PC-9 (cell line): ENCODE results near the gene SPTBN5. TPM values are rescaled to one million over a fixed set of nuclear protein-coding genes. Genes with fewer than 3 reads are reported as not detected.

Source experiments
- BruUV-seq: library from RNA; stranded (reverse); fragments of 400-500 nt; replicated peaks from 2 replicates; lab custom pipeline; 2021; lab: Mats Ljungman, UMichigan
- CTCF ChIA-PET: fragments of 300-600 bp; sonication (Branson Sonifier 250); formaldehyde crosslinking; loops from one replicate; lab custom pipeline; 2022; ENCODE audit warnings: antibody characterized with exemption; lab: Charles Lee
- POLR2A ChIA-PET: fragments of 300-600 bp; sonication (Branson Sonifier 250); formaldehyde crosslinking; loops from one replicate; lab custom pipeline; 2022; ENCODE audit warnings: antibody characterized with exemption; ENCODE audit not compliant: unreplicated experiment; lab: Charles Lee
- DNase-seq, 2 experiments: peaks; one replicate each; pipeline versions ENCODE4 v3.0.0 to v3.0.0-alpha.2; 2015 to 2022; ENCODE audit warnings: mixed read lengths in 1 of 2
- H2AFZ ChIP-seq: fragments of 200-600 bp; sonication (generic); 2 replicates; pipeline ENCODE4 v1.8.1; 2017; ENCODE audit warnings: antibody characterized with exemption
- H3F3A ChIP-seq: fragments of 200-600 bp; sonication (generic); 2 replicates; pipeline ENCODE4 v1.8.1; 2017; ENCODE audit warnings: antibody characterized with exemption, mild to moderate bottlenecking, low read depth; ENCODE audit not compliant: insufficient read depth
- H3K27ac ChIP-seq: fragments of 200-600 bp; sonication (generic); 2 replicates; pipeline ENCODE4 v1.6.1; 2016; ENCODE audit warnings: mixed run types
- H3K27me3 ChIP-seq: fragments of 200-600 bp; sonication (generic); 2 replicates; pipeline ENCODE4 v1.6.1; 2016; ENCODE audit warnings: low read depth, mixed run types; ENCODE audit not compliant: insufficient read depth
- H3K36me3 ChIP-seq: fragments of 200-600 bp; sonication (generic); 2 replicates; pipeline ENCODE4 v1.6.1; 2016; ENCODE audit warnings: low read depth, mixed run types
- H3K4me1 ChIP-seq: fragments of 200-600 bp; sonication (generic); replicated peaks from 2 replicates; pipeline ENCODE4 v1.6.1; 2016; ENCODE audit warnings: mixed run types; ENCODE audit not compliant: insufficient read depth
- H3K4me2 ChIP-seq: fragments of 200-600 bp; sonication (generic); 2 replicates; pipeline ENCODE4 v1.6.1; 2017; ENCODE audit warnings: mixed run types
- H3K4me3 ChIP-seq: fragments of 200-600 bp; sonication (generic); 2 replicates; pipeline ENCODE4 v1.6.1; 2016; ENCODE audit warnings: mixed run types
- H3K79me2 ChIP-seq: fragments of 200-600 bp; sonication (generic); 2 replicates; pipeline ENCODE4 v1.6.1; 2017; ENCODE audit warnings: low read depth, mixed run types
- H3K9me2 ChIP-seq: fragments of 200-600 bp; sonication (generic); 2 replicates; pipeline ENCODE4 v1.8.1; 2017; ENCODE audit warnings: mild to moderate bottlenecking; ENCODE audit not compliant: insufficient read depth
- H3K9me3 ChIP-seq: fragments of 200-600 bp; sonication (generic); 2 replicates; pipeline ENCODE4 v1.8.1; 2016; ENCODE audit warnings: low read depth; ENCODE audit not compliant: insufficient read depth
- H4K20me1 ChIP-seq: fragments of 200-600 bp; sonication (generic); 2 replicates; pipeline ENCODE4 v1.8.1; 2017; ENCODE audit not compliant: insufficient read depth
- EZH2 ChIP-seq: fragments of 200-600 bp; sonication (generic); IDR thresholded peaks from 2 replicates; pipeline ENCODE4 v1.8.0; 2017; ENCODE audit warnings: antibody characterized with exemption, low read depth
- intact Hi-C: fragments of 100-400 bp; cut with micrococcal nuclease; formaldehyde crosslinking; loops from one replicate; pipeline ENCODE4 v1.10.0; 2022; ENCODE audit not compliant: unreplicated experiment
- total RNA-seq: library from RNA; stranded (reverse); gene quantifications from 2 replicates; pipeline ENCODE4 v1.2.3, GENCODE V29; 2021
- TF ChIP-seq, protein P1 (sequence below): fragments of 200-600 bp; sonication (generic); conservative IDR thresholded peaks from 2 replicates; pipeline ENCODE4 v1.6.1; 2017; ENCODE audit warnings: mixed run types, antibody characterized with exemption, mild to moderate bottlenecking, moderate library complexity

SPTBN5 gene
- total RNA-seq, 1 experiment from 2014 or later = 2.6 TPM

DNA sequence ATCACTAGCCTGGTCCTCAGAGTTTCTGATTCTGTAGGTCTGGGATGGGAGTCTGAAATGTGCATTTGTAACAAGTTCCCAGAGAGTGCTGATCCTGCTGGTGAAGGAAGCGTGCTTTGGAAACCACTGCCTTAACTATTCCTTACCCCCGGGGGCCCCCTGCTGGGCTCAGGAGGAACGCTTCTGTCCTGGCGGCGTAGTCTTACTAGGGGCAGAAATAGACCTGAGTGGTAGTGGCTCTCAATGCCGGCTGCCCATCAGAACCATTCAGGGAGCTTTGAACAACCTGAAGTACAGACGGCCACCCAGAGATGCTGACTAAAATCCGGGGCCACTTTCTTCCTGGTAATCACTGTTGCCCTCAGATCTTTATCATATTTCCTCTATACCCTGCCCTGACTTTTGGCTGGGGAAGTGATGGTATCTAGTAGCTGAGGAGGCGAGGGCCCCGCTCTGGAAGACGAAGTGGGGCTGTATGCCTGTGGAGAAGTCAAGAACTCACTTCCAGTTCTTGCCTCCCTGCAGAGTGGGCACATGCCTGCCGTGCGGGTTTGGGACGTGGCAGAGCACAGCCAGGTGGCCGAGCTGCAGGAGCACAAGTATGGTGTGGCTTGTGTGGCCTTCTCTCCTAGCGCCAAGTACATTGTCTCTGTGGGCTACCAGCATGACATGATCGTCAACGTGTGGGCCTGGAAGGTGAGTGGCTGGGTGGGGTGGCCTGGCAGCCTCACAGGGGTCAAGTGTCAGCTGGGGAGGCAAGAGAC lies 82.2 kb downstream of the SPTBN5 start:
- BruUV-seq = no TSS peak
- intact Hi-C loops = loop anchor here (1.0 to 10.0 kb wide), 5 partner anchors 93 to 909 kb away; partner anchors contain the start of gene TYRO3
- no peaks in the 10 kb centered on the region for H4K20me1 ChIP-seq
- H3K4me3 ChIP-seq = no peak overlapping the region
- no peaks in the 10 kb centered on the region for H3K27me3 ChIP-seq
- H3K9me3 ChIP-seq = no peaks in the 10 kb centered on the region
- no peak overlapping the region for H3K4me2 ChIP-seq
- H3K4me1 ChIP-seq = no peaks in the 10 kb centered on the region
- CTCF ChIA-PET = interaction anchor here (0.5 to 2.1 kb wide), 2 partner anchors 38 to 230 kb away, joined by 3 to 21 read pairs; partner anchors contain the start of gene MAPKBP1
- H3K36me3 ChIP-seq = no peaks in the 10 kb centered on the region
- POLR2A ChIA-PET = no interaction called here
- DNase-seq = peak; percentile 52 to 73
- H3K79me2 ChIP-seq = no peaks in the 10 kb centered on the region
- H3K27ac ChIP-seq = no peak overlapping the region
- H3F3A ChIP-seq = no peaks in the 10 kb centered on the region
- TF ChIP-seq EZH2 = no peak
- TF ChIP-seq, protein P1, sequence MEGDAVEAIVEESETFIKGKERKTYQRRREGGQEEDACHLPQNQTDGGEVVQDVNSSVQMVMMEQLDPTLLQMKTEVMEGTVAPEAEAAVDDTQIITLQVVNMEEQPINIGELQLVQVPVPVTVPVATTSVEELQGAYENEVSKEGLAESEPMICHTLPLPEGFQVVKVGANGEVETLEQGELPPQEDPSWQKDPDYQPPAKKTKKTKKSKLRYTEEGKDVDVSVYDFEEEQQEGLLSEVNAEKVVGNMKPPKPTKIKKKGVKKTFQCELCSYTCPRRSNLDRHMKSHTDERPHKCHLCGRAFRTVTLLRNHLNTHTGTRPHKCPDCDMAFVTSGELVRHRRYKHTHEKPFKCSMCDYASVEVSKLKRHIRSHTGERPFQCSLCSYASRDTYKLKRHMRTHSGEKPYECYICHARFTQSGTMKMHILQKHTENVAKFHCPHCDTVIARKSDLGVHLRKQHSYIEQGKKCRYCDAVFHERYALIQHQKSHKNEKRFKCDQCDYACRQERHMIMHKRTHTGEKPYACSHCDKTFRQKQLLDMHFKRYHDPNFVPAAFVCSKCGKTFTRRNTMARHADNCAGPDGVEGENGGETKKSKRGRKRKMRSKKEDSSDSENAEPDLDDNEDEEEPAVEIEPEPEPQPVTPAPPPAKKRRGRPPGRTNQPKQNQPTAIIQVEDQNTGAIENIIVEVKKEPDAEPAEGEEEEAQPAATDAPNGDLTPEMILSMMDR = peak; percentile 78
- no peaks in the 10 kb centered on the region for H3K9me2 ChIP-seq
- no peak overlapping the region for H2AFZ ChIP-seq

- Histone ChIP-seq H3K79me2 (no peaks in the 10 kb centered on the region), H3K27me3 (no peaks in the 10 kb centered on the region), H3K9me2 (no peaks in the 10 kb centered on the region), H3F3A (no peaks in the 10 kb centered on the region), H4K20me1 (no peaks in the 10 kb centered on the region), H3K9me3 (no peaks in the 10 kb centered on the region), H3K4me3 (no peak overlapping the region), H3K27ac (no peak overlapping the region), H3K36me3 (no peaks in the 10 kb centered on the region), H3K4me1 (no peaks in the 10 kb centered on the region), H2AFZ (no peak overlapping the region), H3K4me2 (no peak overlapping the region)
- DNase-seq = no peak
- no TSS peak for BruUV-seq
- ChIA-PET POLR2A (interaction anchor here (0.6 kb wide), 1 partner anchor 381 kb away, joined by 25 read pairs; no protein-coding TSS in a partner anchor), CTCF (interaction anchor here (0.5 to 2.1 kb wide), 4 partner anchors 37 to 229 kb away, joined by 3 to 21 read pairs (median 10); partner anchors contain the start of gene MAPKBP1)
- intact Hi-C loops = loop anchor here (1.0 to 10.0 kb wide), 5 partner anchors 93 to 909 kb away; partner anchors contain the start of gene TYRO3
- TF ChIP-seq, protein P1 = no peak
- TF ChIP-seq EZH2 = no peak
These were observed 83.0 kb downstream of the SPTBN5 start for GRCh38 chr15:41810651-41811431.

DNA sequence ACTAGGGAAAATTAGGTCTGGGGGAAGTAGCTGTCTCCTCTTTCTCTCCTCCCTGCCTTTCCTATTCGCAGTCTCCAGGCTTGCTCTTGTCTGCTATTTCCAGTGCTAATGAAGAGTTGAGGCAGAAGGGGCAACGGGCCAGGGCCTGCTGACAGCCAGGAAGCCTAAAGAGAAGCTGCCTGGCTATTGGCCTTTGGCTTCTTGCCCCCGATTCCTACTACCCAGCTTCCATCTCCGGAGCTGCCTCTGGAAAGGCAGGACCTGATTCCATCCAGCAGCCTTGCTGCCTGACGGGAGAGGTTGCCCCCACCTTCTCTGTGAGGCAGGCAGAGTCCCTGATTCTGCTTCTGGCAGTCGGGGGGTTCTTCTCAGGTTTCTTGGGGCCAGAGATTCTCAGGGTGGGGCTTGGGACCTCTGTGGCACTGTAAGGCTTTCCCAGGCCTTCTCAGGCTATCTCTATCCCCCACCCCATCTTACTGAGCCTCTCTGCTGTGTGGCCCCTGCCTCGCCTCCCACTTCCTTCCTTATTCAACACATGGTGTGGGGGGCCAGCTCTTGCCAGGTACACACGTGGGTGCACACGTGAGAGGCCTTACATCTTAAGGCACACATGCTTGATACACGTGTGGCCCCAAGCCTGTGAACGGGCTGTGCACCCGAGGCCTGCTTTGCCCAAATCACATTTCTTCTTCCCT lies 84.2 kb downstream of the SPTBN5 start:
- no peak overlapping the region for H2AFZ ChIP-seq
- H3K9me3 ChIP-seq = no peaks in the 10 kb centered on the region
- H3K4me2 ChIP-seq = no peak overlapping the region
- H3K27ac ChIP-seq = no peak overlapping the region
- H3F3A ChIP-seq = no peaks in the 10 kb centered on the region
- BruUV-seq = no TSS peak
- TF ChIP-seq, protein P1 = no peak
- no peak for TF ChIP-seq EZH2
- CTCF ChIA-PET = interaction anchor here (1.0 kb wide), 1 partner anchor 95 kb away, joined by 17 read pairs; no protein-coding TSS in a partner anchor
- intact Hi-C loops = loop anchor here (5.0 to 10.0 kb wide), 2 partner anchors 255 to 907 kb away; partner anchors contain the start of gene TYRO3
- DNase-seq = no peak
- H3K79me2 ChIP-seq = no peaks in the 10 kb centered on the region
- no peaks in the 10 kb centered on the region for H3K4me1 ChIP-seq
- no peaks in the 10 kb centered on the region for H4K20me1 ChIP-seq
- H3K36me3 ChIP-seq = no peaks in the 10 kb centered on the region
- POLR2A ChIA-PET = no interaction called here
- no peaks in the 10 kb centered on the region for H3K27me3 ChIP-seq
- no peak overlapping the region for H3K4me3 ChIP-seq
- no peaks in the 10 kb centered on the region for H3K9me2 ChIP-seq
